ENCODE measurements around the gene DOCK9.

DOCK9 gene

GRCh38 chr13:98796798-98797197 is 181.1 kb downstream of the DOCK9 start:
- no peak for TF ChIP-seq CTCF (IDR thresholded peaks at IDR 0.05; ENCODE audit: low read length)
- no peak for TF ChIP-seq EZH2 (IDR thresholded peaks at IDR 0.05; ENCODE audit: borderline replicate concordance, low read length)
- no peaks in the 10 kb centered on the region for H3K9me2 ChIP-seq (ENCODE audit: low read depth, low read length)
- H3K4me2 ChIP-seq (ENCODE audit: low read length), result no peak overlapping the region
- H3K4me3 ChIP-seq (ENCODE audit: low read depth, low read length, poor library complexity, severe bottlenecking), result no peak overlapping the region
- no peaks in the 10 kb centered on the region for H3K79me2 ChIP-seq (ENCODE audit: insufficient read depth, low read length)
- no peaks in the 10 kb centered on the region for H3K4me1 ChIP-seq (ENCODE audit: insufficient read depth, low read length, severe bottlenecking)
- H3K9ac ChIP-seq (ENCODE audit: low read length), result no peak overlapping the region
- H3K9me3 ChIP-seq (ENCODE audit: low read length), result no peaks in the 10 kb centered on the region
- H4K20me1 ChIP-seq (ENCODE audit: insufficient read depth, low read length), result no peaks in the 10 kb centered on the region
- H3F3A ChIP-seq (ENCODE audit: insufficient read depth, low read length), result no peaks in the 10 kb centered on the region
- H2AFZ ChIP-seq (ENCODE audit: low read length), result no peak overlapping the region
- H3K27me3 ChIP-seq (ENCODE audit: insufficient read depth, low read length), result no peaks in the 10 kb centered on the region
- H3K36me3 ChIP-seq (ENCODE audit: insufficient read depth, low read length), result no peaks in the 10 kb centered on the region
- H3K27ac ChIP-seq (ENCODE audit: low read depth, low read length, poor library complexity, severe bottlenecking), result no peak overlapping the region

GRCh38 chr13:98796191-98796590 is 181.7 kb downstream of the DOCK9 start:
- no peaks in the 10 kb centered on the region for H4K20me1 ChIP-seq (ENCODE audit: insufficient read depth, low read length)
- H3K79me2 ChIP-seq (ENCODE audit: insufficient read depth, low read length), result no peaks in the 10 kb centered on the region
- H3K27ac ChIP-seq (ENCODE audit: low read depth, low read length, poor library complexity, severe bottlenecking), result no peak overlapping the region

GRCh38 chr13:98795220-98795619 is 182.6 kb downstream of the DOCK9 start:
- Histone ChIP-seq H2AFZ (ENCODE audit: low read length) (no peak overlapping the region), H3K79me2 (ENCODE audit: insufficient read depth, low read length) (no peaks in the 10 kb centered on the region), H3K4me2 (ENCODE audit: low read length) (no peak overlapping the region), H3K4me3 (ENCODE audit: low read depth, low read length, poor library complexity, severe bottlenecking) (no peak overlapping the region), H3K9me3 (ENCODE audit: low read length) (no peaks in the 10 kb centered on the region), H3F3A (ENCODE audit: insufficient read depth, low read length) (no peaks in the 10 kb centered on the region), H3K9me2 (ENCODE audit: low read depth, low read length) (no peaks in the 10 kb centered on the region), H3K27ac (ENCODE audit: low read depth, low read length, poor library complexity, severe bottlenecking) (no peak overlapping the region), H3K9ac (ENCODE audit: low read length) (no peak overlapping the region), H3K27me3 (ENCODE audit: insufficient read depth, low read length) (no peaks in the 10 kb centered on the region), H3K4me1 (ENCODE audit: insufficient read depth, low read length, severe bottlenecking) (no peaks in the 10 kb centered on the region), H4K20me1 (ENCODE audit: insufficient read depth, low read length) (no peaks in the 10 kb centered on the region), H3K36me3 (ENCODE audit: insufficient read depth, low read length) (no peaks in the 10 kb centered on the region)
- no peak for TF ChIP-seq CTCF (IDR thresholded peaks at IDR 0.05; ENCODE audit: low read length)
- TF ChIP-seq EZH2 (IDR thresholded peaks at IDR 0.05; ENCODE audit: borderline replicate concordance, low read length), result no peak

More at GRCh38 chr13:98796191-98796590, 181.7 kb downstream of the DOCK9 start:
- Histone ChIP-seq H3K4me1 (ENCODE audit: insufficient read depth, low read length, severe bottlenecking) (no peaks in the 10 kb centered on the region), H3K9me3 (ENCODE audit: low read length) (no peaks in the 10 kb centered on the region), H2AFZ (ENCODE audit: low read length) (no peak overlapping the region), H3K9ac (ENCODE audit: low read length) (no peak overlapping the region), H3K27me3 (ENCODE audit: insufficient read depth, low read length) (no peaks in the 10 kb centered on the region), H3K36me3 (ENCODE audit: insufficient read depth, low read length) (no peaks in the 10 kb centered on the region), H3K4me3 (ENCODE audit: low read depth, low read length, poor library complexity, severe bottlenecking) (no peak overlapping the region), H3K4me2 (ENCODE audit: low read length) (no peak overlapping the region), H3K9me2 (ENCODE audit: low read depth, low read length) (no peaks in the 10 kb centered on the region), H3F3A (ENCODE audit: insufficient read depth, low read length) (no peaks in the 10 kb centered on the region)
- no peak for TF ChIP-seq EZH2 (IDR thresholded peaks at IDR 0.05; ENCODE audit: borderline replicate concordance, low read length)
- no peak for TF ChIP-seq CTCF (IDR thresholded peaks at IDR 0.05; ENCODE audit: low read length)
